HAP-1 (cell line): ENCODE results near the gene MINAR1.

Experiments
- DNase-seq, 2 experiments: peaks; one replicate each; pipeline ENCODE4 v3.0.0-alpha.2; 2016 to 2020; ENCODE audit warnings: low spot score in 2 of 2
- H3K27me3 ChIP-seq: fragments of 250-450 bp; sonication (Bioruptor Pico); 2 replicates; pipeline ENCODE4 v1.5.1; 2020; ENCODE audit warnings: low read depth, mild to moderate bottlenecking, moderate library complexity
- H3K36me3 ChIP-seq: fragments of 250-450 bp; sonication (Bioruptor Pico); replicated peaks from 2 replicates; pipeline ENCODE4 v1.5.1; 2020; ENCODE audit warnings: mild to moderate bottlenecking
- H3K4me1 ChIP-seq: fragments of 250-450 bp; sonication (Bioruptor Pico); 2 replicates; pipeline ENCODE4 v1.5.1; 2020; ENCODE audit warnings: mild to moderate bottlenecking
- H3K4me3 ChIP-seq: fragments of 250-450 bp; sonication (Bioruptor Pico); 2 replicates; pipeline ENCODE4 v1.5.1; 2020; ENCODE audit warnings: mild to moderate bottlenecking, moderate library complexity
- H3K9me3 ChIP-seq: fragments of 250-450 bp; sonication (Bioruptor Pico); 2 replicates; pipeline ENCODE4 v1.5.1; 2020; ENCODE audit warnings: mild to moderate bottlenecking, moderate library complexity
- in situ Hi-C: fragments of 300-500 bp; cut with MboI; formaldehyde crosslinking; loops from 3 replicates; pipeline ENCODE4 v1.14.3; 2020; ENCODE audit warnings: low sequenced_read_pairs, inconsistent platforms, mixed read lengths

The MINAR1 gene

GRCh38 chr15:79459666-79460065, 27.5 kb downstream of the MINAR1 start:
- in situ Hi-C loops, result no loop called here
- no peaks in the 10 kb centered on the region for H3K9me3 ChIP-seq
- H3K4me3 ChIP-seq, result no peak overlapping the region
- H3K36me3 ChIP-seq, result no peaks in the 10 kb centered on the region
- no peaks in the 10 kb centered on the region for H3K4me1 ChIP-seq
- DNase-seq, result no peak
- H3K27me3 ChIP-seq, result no peaks in the 10 kb centered on the region

- no peaks in the 10 kb centered on the region for H3K36me3 ChIP-seq
- no peaks in the 10 kb centered on the region for H3K27me3 ChIP-seq
- DNase-seq, result no peak
- H3K4me3 ChIP-seq, result no peak overlapping the region
- no peaks in the 10 kb centered on the region for H3K9me3 ChIP-seq
- no peaks in the 10 kb centered on the region for H3K4me1 ChIP-seq
- in situ Hi-C loops, result no loop called here
Observed at GRCh38 chr15:79463043-79463780, 31.1 kb downstream of the MINAR1 start.

GRCh38 chr15:79463781-79464270, 31.7 kb downstream of the MINAR1 start:
- H3K9me3 ChIP-seq, result no peaks in the 10 kb centered on the region
- in situ Hi-C loops, result no loop called here
- no peaks in the 10 kb centered on the region for H3K36me3 ChIP-seq
- no peaks in the 10 kb centered on the region for H3K27me3 ChIP-seq
- DNase-seq, result no peak
- H3K4me3 ChIP-seq, result no peak overlapping the region
- no peaks in the 10 kb centered on the region for H3K4me1 ChIP-seq

GRCh38 chr15:79466488-79466887, 34.4 kb downstream of the MINAR1 start:
- no peaks in the 10 kb centered on the region for H3K4me1 ChIP-seq
- H3K36me3 ChIP-seq, result no peaks in the 10 kb centered on the region
- DNase-seq, result no peak
- no peak overlapping the region for H3K4me3 ChIP-seq
- H3K27me3 ChIP-seq, result no peaks in the 10 kb centered on the region
- in situ Hi-C loops, result no loop called here
- H3K9me3 ChIP-seq, result no peaks in the 10 kb centered on the region

DNA sequence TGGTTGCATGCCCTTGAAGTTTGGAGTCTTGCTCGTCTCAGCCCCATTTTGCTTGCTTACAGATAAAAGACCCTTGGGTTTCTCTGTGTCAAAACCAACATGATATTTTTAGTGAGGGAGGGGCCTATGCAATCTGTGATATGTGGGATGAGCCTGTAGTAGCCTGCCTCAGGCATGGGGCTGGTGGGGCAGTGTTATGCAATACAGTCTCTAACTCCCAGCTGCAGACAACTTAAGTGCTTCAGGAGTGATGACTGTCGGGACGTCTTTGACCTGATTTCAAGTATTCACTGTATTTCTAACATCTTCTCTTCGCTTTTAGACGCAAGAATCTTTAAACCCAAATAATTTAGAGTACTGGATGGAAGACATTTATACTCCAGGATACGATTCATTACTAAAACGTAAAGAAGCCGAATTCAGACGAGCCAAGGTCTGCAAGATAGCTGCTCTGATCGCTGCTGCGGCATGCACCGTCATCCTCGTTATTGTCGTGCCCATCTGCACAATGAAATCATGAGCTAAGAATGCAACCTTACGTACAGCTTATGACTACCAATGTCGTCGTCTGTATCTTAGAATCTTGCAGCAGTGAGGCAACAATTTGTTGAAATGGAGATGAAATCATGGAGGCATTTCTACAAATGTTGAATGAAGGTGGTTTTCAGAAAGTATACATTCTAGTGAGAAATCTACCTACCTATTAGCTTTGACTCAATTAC, 35.9 kb downstream of the MINAR1 start:
- in situ Hi-C loops, result no loop called here
- Histone ChIP-seq H3K9me3 (no peaks in the 10 kb centered on the region), H3K27me3 (no peaks in the 10 kb centered on the region), H3K4me1 (no peaks in the 10 kb centered on the region), H3K4me3 (no peak overlapping the region), H3K36me3 (no peaks in the 10 kb centered on the region)
- DNase-seq, result no peak

- Histone ChIP-seq H3K9me3 (no peaks in the 10 kb centered on the region), H3K4me3 (no peak overlapping the region), H3K4me1 (no peaks in the 10 kb centered on the region), H3K36me3 (no peaks in the 10 kb centered on the region), H3K27me3 (no peaks in the 10 kb centered on the region)
- DNase-seq, result no peak
- in situ Hi-C loops, result no loop called here
Observed at GRCh38 chr15:79472446-79472845, 40.3 kb downstream of the MINAR1 start.

DNA sequence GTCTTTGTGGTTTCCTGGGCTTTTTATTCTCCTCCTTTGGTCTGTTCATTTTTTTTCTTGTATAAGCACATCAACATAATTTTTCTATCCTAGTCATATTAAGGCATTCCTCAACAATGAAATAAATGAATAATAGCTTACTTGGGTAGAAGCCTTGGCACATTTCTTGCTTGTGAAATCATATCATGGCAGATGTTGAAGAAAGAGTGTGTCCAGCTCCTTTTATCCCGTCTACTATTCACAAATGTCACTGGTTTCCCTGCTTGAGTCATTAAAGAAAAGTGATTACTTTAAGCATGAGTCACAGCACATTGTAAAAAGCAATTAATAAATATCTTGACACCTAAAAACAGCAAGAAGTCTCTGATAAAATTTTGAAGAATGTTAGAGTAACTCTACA, 42.1 kb downstream of the MINAR1 start:
- H3K4me1 ChIP-seq, result no peaks in the 10 kb centered on the region
- in situ Hi-C loops, result no loop called here
- DNase-seq, result no peak
- no peaks in the 10 kb centered on the region for H3K27me3 ChIP-seq
- no peaks in the 10 kb centered on the region for H3K36me3 ChIP-seq
- H3K4me3 ChIP-seq, result no peak overlapping the region
- no peaks in the 10 kb centered on the region for H3K9me3 ChIP-seq

DNA sequence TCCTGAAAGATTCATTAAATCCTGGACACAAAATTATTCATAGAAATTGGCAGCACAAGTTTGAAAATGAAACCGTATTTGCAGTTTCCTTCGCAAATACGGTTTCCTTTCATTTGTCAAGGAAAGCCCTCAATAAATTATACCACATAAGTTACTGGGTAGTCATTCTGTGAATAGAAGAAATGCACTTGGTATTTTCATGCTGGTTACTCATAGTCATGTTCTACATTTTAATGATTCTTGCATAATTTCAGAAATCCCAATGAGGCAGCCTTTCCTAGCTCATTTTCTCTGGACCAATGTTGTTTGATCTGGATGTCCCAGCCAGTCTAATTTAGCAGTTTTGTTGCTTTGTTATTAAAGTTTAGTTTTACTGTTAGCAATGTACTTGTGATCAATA, 43.2 kb downstream of the MINAR1 start:
- no peaks in the 10 kb centered on the region for H3K9me3 ChIP-seq
- no peak for DNase-seq
- no peak overlapping the region for H3K4me3 ChIP-seq
- H3K4me1 ChIP-seq, result no peaks in the 10 kb centered on the region
- H3K36me3 ChIP-seq, result no peaks in the 10 kb centered on the region
- in situ Hi-C loops, result no loop called here
- no peaks in the 10 kb centered on the region for H3K27me3 ChIP-seq

- Histone ChIP-seq H3K4me1 (no peaks in the 10 kb centered on the region), H3K4me3 (no peak overlapping the region), H3K27me3 (no peaks in the 10 kb centered on the region), H3K36me3 (no peaks in the 10 kb centered on the region), H3K9me3 (no peaks in the 10 kb centered on the region)
- in situ Hi-C loops, result no loop called here
- no peak for DNase-seq
Observed at GRCh38 chr15:79478108-79478507, 46.0 kb downstream of the MINAR1 start.

GRCh38 chr15:79479616-79480015, 47.5 kb downstream of the MINAR1 start:
- Histone ChIP-seq H3K4me1 (no peaks in the 10 kb centered on the region), H3K9me3 (no peaks in the 10 kb centered on the region), H3K27me3 (no peaks in the 10 kb centered on the region), H3K36me3 (no peaks in the 10 kb centered on the region), H3K4me3 (no peak overlapping the region)
- in situ Hi-C loops, result no loop called here
- DNase-seq, result no peak

DNA sequence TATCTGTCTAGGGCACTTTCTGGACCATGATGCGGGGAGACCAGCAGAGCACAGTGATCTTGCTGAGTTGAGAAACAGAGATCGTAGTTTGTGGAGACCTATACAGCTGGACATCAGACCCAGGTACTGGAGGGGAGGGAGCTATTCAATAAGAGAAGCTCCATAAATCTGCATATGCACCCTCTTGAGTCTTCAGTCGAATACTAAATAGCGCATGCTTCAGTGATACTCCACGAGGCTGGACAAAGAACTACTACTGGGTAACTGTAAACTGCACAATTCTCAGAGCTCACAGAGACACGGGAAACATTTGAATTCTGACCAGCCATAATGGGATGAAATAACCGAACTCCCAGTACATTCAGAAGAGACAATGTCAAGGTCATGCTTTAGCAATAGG, 49.7 kb downstream of the MINAR1 start:
- Histone ChIP-seq H3K36me3 (no peaks in the 10 kb centered on the region), H3K27me3 (no peaks in the 10 kb centered on the region), H3K9me3 (no peaks in the 10 kb centered on the region), H3K4me3 (no peak overlapping the region), H3K4me1 (no peaks in the 10 kb centered on the region)
- in situ Hi-C loops, result no loop called here
- DNase-seq, result no peak
